NCI-H345 treated with DMSO at 0.1 percent for 48 hours (cell line): ENCODE results near the gene POU6F1.
"Not testable (repeated sequence)": the region's sequence is repeated elsewhere in the genome, so short reads cannot be mapped to it uniquely, and the experiment has no call there.

Experiments used
- DNase-seq: peaks from one replicate; lab custom pipeline; 2025; ENCODE audit not compliant: unreplicated experiment; lab: John Stamatoyannopoulos, UW

Gene POU6F1

DNA sequence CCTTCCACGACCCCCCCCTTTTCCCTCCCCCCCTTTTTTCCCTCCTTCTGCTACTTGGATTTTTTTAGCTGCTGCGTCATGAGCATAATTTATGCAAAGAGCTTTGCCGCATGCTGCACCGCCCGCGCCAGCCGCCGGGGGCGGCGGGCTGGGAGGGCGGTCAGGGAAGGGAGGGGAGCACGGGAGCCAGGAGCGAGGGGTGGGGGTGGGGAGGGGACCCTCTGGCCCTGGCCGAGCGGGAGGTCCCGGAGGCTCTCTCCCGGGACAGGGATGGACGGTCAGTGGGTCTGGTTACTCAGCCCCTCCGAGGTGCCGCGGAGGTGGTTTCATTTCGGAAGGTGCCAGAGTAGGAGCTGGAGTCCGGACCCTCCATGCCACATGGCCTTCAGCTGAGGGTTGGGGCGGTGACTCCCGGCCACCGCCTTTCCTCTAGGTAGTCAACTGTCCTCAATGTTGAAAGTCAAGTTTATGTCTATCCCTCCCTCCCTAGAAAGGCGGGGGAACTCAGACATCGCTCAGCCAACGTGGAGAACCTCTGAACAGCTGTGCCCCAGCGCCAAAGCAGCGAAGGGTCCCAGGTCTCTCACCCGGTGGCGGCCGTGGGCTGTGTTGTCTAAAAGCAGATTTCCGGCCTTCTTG is at the start of gene POU6F1:
Gene POU6F1, minus strand, starts transcription at position 95 of the 639 bp plus-strand sequence. CDS start 11,226 bp downstream, outside the sequence.
- no peak for DNase-seq

- DNase-seq = no peak
Observed at GRCh38 chr12:51265024-51265423, 47.2 kb upstream of the POU6F1 start.

GRCh38 chr12:51264297-51264696 is 46.4 kb upstream of the POU6F1 start:
- DNase-seq = no peak

GRCh38 chr12:51263341-51263740 is 45.5 kb upstream of the POU6F1 start:
- no peak for DNase-seq

DNA sequence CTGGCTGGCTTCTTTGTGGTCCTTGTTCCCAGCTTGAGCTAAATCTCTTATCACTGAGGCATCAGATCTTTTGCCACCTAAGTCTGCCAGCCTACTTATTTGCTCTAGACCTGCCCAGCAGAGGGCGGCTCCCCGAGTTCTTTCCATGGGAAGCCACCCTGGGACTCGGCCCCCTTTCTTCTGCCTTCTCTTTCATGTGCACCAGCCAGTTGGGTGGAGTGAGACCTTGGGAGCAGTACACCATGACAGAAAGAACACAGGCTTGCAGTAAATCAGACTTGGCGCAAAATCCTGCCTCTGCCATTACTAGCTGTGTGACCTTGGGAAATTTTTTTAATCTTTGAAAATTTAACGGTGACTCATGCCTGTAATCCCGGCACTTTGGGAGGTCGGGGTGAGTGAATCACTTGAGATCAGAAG is 44.9 kb upstream of the POU6F1 start:
- DNase-seq = no peak

- DNase-seq = not testable (repeated sequence)
Observed at GRCh38 chr12:51259600-51259999, 41.7 kb upstream of the POU6F1 start.

- DNase-seq = no peak
Observed at GRCh38 chr12:51254536-51254935, 36.7 kb upstream of the POU6F1 start.

GRCh38 chr12:51253276-51253675 is 35.4 kb upstream of the POU6F1 start:
- DNase-seq = no peak

DNA sequence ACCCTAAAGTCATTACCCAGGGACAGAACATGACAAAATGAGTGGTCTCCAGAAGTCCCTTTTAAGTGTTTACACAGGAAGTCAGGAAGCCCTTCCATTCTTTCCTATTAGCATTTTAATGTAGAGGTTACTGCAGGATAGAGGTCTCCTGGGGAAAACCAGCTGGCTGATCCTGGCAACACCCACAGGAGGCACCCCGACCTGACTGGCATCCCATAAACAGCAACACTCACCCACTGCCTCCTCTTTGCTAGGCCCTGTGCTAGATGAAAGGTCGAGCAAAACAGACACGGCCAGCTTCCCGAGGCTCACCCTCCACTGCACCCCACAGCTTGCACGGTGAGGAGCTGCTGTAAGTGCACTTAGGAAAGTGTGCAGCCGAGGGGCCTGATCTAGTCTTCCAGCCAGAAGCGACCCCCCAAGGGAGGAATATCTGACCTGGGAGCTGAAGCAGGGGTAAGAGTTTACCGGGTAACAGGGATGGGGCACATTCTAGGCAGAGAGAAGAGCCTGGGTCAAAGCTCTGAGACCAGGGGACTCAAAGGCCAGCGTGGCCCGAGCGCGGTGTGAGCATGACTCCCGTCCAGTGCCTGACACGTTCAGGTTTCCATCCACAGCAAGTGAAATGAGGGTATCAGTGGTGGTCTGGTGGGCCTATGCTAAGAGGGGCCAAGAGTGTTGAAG is 29.8 kb upstream of the POU6F1 start:
- peak; percentile 90 for DNase-seq

GRCh38 chr12:51246254-51246853 is 28.5 kb upstream of the POU6F1 start:
- DNase-seq = no peak

DNA sequence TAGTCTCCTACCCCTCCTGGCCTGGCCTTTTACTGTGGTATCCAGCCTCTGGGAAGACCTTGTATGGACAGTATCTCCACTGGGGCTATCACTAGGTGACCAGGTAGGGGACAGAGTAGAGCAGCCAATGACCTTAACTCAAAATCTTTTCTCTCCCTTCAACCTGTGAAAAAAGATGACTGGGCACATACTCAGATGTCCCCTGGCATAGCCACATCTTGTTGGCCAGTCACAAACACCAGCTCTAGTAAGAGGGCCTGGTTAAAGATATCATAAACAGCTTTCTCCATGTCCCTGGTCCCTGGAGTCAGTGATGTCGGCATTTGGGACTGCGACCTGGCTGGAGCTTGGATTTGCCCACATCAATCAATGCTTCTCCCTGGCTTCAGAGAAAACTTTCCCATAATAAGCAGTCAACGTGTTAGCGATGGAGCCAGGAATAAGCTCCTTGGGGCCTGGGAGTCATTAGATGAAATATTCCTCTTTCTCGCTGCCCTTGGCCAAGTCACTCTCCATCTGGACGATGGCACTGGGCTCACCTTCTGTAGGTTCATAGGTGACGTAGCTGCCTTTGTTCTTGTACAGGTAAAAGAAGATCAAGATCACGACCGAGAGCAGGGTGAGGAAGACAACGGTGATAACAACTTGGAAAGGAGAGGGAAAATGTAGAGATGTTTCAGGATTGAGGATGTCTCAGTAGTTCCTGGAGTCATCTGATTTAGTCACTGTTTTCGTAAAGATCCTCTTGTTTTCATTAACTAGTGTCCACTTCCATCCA is 27.8 kb upstream of the POU6F1 start:
- DNase-seq = no peak

- DNase-seq = no peak
Observed at GRCh38 chr12:51244269-51244668, 26.4 kb upstream of the POU6F1 start.

- no peak for DNase-seq
Observed at GRCh38 chr12:51242876-51243275, 25.0 kb upstream of the POU6F1 start.

DNA sequence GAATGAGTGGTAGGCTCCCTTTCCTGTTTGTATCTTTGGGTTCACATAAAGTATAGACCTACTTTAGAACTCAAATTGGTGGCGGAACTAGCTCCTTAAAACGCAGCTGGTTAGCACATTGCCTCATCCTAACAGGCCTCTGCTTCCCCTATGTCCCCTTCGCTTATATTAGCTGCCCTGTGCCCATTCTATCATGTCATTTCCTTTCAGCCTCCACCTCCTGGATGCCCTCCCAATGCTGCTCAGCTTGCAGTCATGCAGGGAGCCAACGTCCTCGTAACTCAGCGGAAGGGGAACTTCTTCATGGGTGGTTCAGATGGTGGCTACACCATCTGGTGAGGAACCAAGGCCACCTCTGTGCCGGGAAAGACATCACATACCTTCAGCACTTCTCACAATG is 24.3 kb upstream of the POU6F1 start:
- DNase-seq = no peak

DNA sequence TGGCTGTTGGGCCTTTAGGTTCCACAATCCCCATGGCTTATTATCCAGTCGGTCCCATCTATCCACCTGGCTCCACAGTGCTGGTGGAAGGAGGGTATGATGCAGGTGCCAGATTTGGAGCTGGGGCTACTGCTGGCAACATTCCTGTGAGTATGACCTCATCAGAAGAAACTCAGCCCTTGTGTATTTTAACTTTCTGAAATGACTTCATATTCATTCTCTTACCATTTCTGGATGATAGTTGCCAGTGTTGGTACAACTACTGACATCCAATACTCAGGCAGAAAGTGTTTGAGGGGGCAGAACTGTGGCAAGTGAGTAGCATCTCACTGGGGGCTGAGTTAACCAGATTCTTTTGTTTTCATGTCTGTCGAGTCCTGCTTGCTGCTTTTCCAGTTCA is 23.1 kb upstream of the POU6F1 start:
- no peak for DNase-seq

DNA sequence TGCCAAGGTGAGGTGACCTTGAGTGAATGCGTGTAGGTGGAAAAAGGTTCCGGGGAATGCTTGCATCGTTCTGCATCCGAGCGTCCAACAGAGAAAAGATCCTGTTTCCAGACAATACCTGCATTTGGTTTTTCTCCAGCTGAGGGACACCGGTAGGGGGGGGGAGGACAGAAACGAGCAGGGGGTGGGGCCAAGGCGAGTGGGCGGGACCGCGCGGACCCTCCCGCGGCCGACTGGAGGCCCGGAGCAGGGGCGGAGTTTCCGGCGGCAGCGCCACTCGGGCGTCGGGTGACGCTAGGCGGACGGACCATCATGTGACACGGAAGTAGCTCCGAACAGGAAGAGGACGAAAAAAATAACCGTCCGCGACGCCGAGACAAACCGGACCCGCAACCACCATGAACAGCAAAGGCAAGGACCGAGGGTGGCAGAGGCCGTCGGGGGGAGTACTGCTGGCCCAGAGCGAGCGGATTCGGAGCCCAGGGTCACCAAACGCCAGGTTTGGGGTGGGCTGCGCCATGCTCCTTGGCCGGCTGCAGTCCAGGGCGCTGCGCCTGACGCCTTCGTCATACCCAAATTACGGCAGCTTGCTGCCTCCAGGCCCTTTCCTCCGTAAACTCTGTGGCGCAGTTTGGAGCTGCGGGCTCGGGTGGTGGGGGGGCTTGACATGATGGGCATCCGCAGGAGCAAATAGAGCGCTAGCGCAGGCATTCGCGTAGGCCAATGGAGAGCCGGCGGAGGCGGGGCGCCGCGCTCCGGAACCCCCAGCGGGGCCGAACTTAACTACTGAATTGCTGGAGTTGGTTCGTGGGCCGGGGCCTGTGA is 20.9 kb upstream of the POU6F1 start, which contains the start of gene DAZAP2:
Gene DAZAP2, plus strand, starts transcription at position 317 of the 825 bp plus-strand sequence. Its CDS starts 82 bp downstream, at position 399.
- DNase-seq = peak; percentile 84

DNA sequence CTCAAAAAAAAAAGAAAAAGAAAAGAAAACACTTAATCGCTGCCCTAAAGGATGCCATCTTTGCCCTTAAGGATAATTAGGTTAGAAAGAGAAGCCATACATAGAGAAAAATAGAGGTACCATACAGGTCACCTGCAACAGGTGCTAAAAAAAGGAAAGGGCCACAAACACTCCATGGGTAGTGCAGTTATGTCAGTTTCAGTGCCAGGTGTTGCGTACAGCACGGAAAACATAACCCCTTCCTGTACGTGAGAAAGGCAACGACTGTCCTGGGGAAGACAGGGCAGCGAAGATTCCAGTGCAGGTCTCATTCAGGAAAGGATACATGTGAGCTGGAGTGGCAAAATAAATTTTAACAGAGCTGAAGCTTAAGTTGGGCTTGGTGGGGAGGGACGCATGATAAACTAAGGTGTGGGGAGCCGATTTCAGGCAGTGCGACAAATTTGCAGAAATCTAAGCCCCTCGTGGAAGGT is 20.2 kb upstream of the POU6F1 start:
- DNase-seq = peak; percentile 51

DNA sequence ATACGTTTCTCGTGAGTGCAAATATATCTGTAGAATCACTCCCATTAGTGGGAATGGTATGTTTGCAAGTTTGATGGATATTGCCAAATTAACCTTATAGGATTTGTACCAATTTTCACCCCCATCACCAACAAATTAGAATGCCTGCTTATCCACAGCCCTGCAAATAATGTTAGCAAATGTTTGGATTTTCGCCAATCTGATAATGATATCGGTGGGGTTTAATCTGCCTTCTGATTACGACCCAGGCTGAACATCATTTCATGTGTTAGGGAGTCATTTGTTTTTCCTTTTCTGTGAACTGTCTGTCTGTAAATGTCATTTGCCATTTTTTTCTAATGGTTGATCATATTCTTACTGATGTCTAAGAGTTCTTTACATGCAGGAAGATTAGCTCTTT is 16.7 kb upstream of the POU6F1 start:
- DNase-seq = no peak

DNA sequence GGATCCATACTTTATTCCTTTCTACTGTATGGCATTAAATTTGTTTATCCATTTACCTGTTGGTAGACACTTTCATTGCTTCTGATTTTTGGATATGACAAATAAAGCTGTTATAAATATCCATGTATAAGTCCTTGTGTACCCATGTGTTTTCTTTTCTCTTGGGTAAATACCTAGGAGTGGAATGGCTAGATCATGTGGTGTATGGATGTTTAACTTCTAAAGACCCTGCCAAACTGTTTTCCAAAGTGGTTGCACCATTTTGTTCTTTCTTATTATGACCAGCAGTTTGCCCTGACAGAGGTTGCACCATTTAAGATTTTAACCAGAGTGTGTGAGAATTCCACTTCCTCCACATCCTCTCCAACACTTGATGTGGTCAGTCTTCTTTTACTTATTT is 14.8 kb upstream of the POU6F1 start:
- DNase-seq = no peak

DNA sequence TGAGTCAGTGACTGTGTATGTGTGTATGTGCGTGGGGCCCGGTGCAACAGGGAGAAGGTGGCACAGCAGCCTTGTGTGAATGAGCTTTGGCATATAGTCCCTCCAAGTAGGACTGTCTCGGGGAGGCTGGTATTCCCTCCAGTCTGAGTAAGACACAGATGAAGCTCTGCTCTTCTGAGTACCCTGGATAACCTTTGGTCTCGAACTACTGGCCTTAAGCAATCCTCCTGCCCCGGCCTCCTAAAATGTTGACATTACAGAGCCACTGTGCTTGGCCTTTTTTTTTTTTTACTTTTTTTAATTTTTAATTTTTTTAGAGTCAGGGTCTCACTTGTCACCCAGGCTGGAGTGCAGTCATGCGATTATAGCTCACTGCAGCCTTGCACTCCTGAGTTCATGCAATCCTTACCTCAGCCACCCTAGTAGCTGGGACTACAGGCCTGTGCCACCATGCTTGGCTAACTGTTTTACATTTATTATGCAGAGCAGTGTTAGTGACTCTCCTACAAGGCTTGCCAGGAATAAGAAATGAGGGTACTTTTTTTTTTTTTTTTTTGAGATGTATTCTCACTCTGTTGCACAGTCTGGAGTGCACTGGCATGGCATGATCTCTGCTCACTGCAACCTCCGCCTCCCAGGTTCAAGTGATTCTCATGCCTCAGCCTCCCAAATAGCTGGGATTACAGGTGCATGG is 11.4 kb upstream of the POU6F1 start:
- DNase-seq = no peak
